Stimulated activated CD4-positive, alpha-beta T cell treated with anti-CD3 and anti-CD28 coated beads, Interleukin-1b, Interleukin-23, amount 100 ng/mL, for 48 hours (primary cell): ENCODE data around the gene QSOX2.

Experiments used
- DNase-seq: peaks from one replicate; pipeline ENCODE4 v3.0.0-alpha.2; 2020

The QSOX2 gene

DNA sequence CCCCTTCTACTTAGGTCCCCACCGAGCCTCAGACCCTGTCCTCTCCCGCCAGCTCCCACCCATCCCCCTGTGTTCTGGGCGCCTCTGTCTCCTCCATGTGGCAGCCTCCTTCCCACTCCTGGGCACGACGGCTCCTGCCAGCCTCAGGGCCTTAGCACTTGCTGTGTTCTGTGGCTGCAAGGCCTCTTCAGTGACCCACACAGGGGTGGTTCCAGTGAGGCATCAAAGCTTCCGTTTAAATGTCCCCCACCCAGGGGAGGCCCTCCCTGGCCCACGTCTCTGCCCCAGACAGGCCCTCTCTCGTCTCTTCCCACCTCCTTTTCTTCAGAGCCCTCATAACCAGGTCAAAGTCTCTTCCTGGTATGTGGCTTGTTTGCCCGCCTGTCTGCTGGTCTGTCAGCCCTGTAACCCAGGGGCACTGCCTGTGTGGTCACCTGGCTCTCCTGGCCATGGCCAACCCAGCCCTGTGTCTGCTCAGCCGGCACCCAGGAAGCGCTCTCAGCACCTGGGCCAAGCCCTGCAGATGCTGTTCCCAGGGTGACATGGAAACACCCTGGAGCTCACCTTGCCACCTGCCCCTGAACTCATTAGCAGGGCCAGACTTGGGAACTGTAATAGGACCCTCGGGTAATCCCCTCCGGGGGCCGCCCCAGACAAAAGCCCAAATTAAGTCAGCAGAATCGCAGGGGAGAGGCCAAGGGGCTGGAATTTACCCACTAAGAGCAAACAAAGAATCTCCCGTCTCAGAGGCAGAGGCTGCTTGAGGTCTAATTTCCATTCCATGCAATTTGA, 74.4 kb downstream of the QSOX2 start:
- no peak for DNase-seq

DNA sequence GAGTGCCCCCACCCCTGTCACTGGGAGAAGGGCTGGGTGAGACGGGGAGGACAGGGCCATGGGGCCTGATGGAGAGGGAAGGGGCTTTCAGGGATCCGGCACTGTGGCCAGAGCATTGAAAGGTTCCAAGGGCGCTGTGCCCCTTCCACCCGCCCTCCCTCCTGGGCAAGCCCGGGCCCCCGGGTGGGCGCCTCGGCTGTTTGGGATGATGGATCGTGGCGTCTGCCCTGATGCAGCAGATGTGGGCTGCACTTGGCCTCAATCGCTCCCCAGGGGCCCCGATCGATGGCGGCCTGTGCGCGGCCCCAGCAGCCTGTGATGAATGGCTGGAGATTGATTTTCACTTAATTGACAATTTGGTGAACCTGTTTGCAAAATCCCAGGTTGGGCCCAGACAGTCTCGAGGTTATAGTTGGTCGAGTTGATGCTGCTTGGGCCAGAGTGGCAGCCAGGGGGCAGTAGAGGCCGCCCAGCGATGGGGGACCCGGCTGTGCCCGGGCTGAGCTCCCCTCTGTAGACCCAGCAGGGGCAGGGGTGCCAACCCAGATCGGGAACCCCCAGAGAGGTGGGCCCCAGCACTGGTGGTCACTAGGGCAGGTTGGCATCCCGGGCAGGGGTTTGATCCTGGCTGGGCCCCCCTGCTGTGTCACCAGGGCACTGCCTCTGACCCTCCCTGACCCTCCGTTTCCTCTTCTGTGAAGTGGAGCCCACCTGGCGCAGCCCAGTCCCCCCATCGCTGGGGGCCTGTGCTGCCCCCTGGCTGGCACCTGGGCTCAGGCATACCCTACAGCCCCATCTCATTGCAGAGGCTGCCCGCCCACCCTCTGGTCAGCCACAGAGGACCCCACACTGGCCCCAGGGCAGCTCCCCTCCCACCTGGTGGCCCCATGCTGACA, 75.4 kb downstream of the QSOX2 start:
- DNase-seq, result peak; percentile 52

DNA sequence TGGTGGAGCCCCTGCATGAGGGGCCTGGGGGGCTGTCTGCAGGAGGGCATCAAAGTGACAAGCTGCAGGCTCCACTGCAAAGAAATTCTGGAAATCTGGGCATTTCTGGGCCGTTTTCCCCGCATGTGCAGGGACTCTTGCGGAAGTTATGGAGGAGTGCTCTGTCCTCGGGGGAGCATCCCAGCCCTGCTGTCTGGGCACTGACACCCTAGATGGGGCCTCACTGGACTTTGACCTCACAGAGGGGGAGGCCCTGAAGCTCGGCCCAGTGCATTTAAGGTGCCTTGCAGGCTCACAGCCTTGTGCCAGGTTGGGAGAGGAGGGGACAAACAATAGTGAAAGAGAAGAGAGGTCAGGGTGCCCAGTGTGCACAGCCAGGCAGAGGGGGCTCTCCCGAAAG, 76.1 kb downstream of the QSOX2 start:
- DNase-seq, result no peak

DNA sequence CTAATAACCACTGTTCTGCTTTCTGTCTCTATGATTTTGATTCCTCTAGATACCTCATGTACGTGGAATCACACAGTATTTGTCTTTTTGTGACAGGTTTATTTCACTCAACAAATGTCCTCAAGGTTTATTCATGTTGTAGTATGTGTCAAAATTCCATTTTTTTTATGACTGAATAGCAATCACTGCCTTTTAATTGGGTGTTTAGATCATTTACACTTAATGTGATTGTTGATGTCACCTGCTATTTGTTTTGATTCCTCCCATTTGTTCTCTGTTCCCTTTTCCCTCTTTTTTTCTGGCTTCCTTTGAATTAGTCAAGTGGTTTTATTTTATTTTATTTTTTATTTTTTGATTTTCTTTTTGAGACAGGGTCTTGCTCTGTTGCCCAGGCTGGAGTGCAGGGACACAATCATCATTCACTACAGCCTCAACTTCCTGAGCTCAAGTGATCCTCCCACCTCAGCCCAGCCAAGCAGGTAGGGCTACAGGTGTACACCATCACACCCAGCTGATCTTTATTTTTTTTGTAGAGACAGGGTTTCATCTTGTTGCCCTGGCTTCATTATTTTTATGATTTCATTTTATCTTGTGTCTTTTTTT, 82.3 kb downstream of the QSOX2 start:
- no peak for DNase-seq

DNA sequence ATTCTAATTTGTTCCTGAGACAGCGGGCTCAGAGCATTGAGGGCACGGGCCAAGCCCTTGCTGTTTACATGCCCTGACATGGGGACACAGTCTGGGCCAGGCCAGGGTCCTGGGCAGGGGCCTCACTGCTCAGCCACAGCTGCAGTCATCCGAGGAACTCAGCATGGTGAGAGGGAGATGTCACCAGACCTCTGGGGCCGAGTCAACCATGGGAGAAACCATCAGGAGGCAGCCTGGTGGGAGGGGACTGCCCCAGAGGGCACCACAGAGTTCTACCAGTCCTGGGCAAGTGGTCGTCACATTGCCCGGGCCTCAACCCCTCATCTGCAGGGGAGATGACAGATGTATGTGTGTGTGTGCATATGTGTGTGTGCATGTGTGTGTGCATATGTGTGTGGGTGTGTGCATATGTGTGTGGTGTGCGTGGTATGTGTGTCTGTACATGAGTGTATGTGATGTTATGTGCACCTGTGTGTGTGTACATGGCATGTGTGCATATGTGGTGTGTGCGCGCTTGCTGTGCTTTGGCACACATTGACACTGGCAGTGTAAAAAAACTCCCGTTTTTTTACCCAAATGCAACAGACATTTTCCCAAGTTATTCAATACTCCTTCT, 84.5 kb downstream of the QSOX2 start:
- no peak for DNase-seq

DNA sequence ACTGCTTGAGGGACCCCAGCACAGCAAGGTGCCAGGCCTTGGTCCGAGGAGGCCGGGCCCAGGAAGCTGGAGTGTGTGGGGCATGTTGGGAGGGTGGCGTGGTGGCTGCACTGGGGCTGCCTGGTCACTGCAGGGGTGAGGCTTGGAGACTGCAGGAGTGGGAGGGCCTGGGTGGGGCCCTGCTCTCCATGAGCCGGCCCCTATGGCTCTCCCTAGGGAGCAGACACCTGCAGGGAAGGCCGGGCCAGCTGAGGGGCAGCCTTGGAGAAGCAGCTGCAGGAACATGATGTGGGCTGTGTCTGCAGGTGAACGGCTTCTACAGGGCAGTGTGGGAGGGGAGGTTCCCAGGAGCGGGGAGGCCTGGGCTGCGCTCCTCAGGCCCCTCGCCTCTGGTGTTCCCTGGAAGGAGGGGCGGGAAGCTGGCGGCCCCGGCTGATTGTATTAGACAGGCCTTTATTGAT, 85.2 kb downstream of the QSOX2 start:
- no peak for DNase-seq

DNA sequence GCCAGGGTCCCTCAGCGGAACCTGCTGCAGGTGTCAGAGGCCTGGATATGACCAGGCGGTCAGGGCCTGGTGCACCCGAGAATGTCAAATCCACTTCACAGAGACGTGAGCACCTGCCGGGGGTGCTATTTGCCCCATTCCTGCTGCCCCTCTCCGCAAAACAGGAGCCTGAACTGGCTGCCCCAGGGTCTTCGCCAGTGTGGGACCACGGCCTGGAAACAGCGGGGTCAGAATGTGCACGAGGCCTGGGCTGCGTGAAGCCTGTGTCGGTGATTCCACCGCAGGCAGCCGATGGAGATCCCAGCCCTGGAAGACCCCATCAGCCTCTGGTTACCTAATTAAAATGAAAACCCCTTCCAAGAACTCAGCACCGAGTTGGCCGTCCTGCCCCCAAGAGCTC, 85.8 kb downstream of the QSOX2 start:
- no peak for DNase-seq

DNA sequence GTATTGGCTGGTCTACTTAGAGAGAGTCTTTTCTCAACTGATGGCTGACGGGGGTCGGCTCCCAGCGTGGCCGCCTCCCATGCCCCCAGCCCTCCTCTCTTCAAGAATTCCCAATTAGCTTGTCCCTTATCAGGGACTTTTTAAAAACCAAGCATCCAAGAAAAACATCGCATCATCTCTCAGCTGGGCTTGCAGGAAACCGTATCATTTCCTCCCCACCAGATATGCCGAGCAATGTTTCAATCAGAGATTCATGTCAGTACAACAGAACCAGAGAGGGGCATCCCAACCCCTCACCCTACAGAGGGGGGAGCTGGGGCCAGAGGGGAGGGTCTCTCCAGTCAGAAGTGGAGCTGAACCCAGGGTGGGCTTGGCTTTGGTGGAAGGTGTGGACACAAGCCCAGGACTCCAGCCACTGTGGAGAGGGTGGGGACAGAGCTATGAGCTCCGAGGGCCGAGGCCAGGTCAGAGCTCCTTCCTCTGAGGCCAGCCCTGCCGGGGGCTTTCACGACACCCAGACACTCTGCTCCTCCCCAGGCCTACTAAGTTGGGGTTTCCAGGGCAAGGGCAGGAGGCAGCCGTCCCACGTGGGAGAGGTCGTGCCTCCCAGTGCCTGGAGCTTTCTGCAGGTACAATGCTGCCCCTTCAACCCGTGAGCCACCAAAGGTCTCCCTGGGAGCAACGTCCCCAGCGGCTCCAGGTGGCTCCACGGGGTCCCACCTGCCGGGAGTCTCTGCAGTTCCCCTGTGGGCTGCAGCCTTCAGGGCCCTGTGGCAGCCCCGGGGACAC, 87.9 kb downstream of the QSOX2 start:
- DNase-seq, result no peak
